ENCODE measurements around the gene DOP1B. TPM values are rescaled to one million over a fixed set of nuclear protein-coding genes. Genes with fewer than 3 reads are reported as not detected.

DOP1B gene
- total RNA-seq, 1 donor from 2014 or later, result 6.8 TPM

DNA sequence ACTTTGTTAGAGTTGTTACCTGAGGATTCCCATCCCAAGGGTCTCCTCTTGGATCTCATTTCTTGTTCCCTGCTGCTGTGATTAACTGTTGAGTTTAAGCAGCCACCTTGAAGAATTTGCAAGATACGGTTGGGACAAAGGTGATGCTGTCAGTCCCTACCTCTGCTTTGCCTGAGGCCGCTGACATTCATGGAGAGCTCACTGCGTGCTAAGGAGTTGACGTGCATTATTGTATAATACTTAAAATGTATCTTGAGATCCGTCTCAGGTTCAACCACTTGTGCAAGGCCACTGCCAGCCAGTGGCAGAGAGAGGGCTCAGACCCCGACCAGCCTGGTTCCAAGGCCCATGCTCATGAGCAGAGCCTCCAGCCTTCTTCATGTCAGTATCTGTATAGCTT is 14.2 kb downstream of the DOP1B start:
- no peak overlapping the region for H3K4me3 ChIP-seq (ENCODE audit: low read length in 3 of 3)
- peaks cover 11 to 19% (median 15%) of the 10 kb centered on the region in 3 donors for H3K36me3 ChIP-seq (ENCODE audit: control insufficient read depth in 3 of 3, insufficient read depth in 3 of 3, low read length in 3 of 3)
- no peak overlapping the region for H3K9ac ChIP-seq (ENCODE audit: low read depth in 1 of 3, low read length in 3 of 3)
- no peaks in the 10 kb centered on the region for H3K27me3 ChIP-seq (ENCODE audit: control insufficient read depth in 3 of 3, insufficient read depth in 3 of 3, low read length in 3 of 3)
- no peaks in the 10 kb centered on the region for H3K9me3 ChIP-seq (ENCODE audit: control insufficient read depth in 3 of 3, low read length in 3 of 3)
- peaks cover 14 to 24% (median 21%) of the 10 kb centered on the region in 3 donors for H3K4me1 ChIP-seq (ENCODE audit: control insufficient read depth in 3 of 3, insufficient read depth in 3 of 3, low read length in 3 of 3)
- H3K27ac ChIP-seq (ENCODE audit: low read depth, low read length), result no peak overlapping the region

DNA sequence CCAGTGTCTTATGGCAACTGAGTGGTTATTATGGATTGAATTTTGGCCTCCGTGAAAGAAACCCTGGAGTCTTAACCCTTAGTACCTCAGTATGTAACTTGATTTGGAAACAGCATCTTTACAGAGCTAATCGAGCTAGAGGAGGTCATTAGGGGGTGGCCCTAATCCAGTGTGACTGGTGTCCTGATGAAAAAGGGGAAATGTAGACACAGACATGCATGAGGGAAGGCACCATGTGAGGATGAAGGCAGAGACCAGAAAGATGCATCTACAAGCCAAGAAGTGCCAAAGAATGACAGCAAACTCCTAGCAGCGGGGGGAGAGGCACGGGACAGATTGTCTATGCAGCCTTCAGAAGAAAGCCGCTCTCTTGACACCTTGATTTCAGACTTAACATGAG is 14.7 kb downstream of the DOP1B start:
- H3K4me1 ChIP-seq (ENCODE audit: control insufficient read depth in 3 of 3, insufficient read depth in 3 of 3, low read length in 3 of 3), result peaks cover 13 to 23% (median 21%) of the 10 kb centered on the region in 3 donors
- no peaks in the 10 kb centered on the region for H3K27me3 ChIP-seq (ENCODE audit: control insufficient read depth in 3 of 3, insufficient read depth in 3 of 3, low read length in 3 of 3)
- no peaks in the 10 kb centered on the region for H3K9me3 ChIP-seq (ENCODE audit: control insufficient read depth in 3 of 3, low read length in 3 of 3)
- no peak overlapping the region for H3K4me3 ChIP-seq (ENCODE audit: low read length in 3 of 3)
- peaks cover 11 to 18% (median 15%) of the 10 kb centered on the region in 3 donors for H3K36me3 ChIP-seq (ENCODE audit: control insufficient read depth in 3 of 3, insufficient read depth in 3 of 3, low read length in 3 of 3)
- peak overlapping the region; percentile 55 for H3K27ac ChIP-seq (ENCODE audit: low read depth, low read length)
- peak overlapping the region in 1 of 3 donors; percentile 1 for H3K9ac ChIP-seq (ENCODE audit: low read depth in 1 of 3, low read length in 3 of 3)

DNA sequence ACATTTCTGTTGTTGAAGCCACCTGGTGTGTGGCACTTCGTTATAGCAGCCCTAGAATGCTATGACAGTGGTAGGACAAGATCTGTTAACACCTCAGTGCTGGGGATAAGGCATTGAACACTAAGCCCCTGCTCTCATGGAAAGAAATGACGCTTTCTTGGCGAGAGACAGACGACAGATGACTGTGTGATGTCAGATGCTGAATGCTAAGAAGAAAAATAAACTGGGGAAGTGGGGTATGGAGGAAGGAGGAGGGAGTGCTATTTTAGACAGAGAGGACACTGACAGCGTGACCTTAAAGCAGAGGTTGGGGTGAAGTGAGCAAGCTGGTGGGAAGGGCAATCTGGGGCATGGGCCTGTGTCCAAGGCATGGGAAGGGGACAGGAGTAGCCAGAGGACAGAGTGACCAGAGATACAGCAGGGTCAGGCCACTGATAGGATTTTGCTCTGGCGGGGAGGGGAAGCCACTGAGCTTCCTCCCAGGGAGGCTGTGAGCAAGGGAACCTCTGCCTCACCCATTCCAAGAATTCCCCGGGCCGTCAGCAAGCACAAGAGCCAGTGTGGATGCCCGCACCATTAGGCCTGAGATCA is 15.2 kb downstream of the DOP1B start:
- Histone ChIP-seq H3K36me3 (ENCODE audit: control insufficient read depth in 3 of 3, insufficient read depth in 3 of 3, low read length in 3 of 3) (peaks cover 11 to 16% (median 15%) of the 10 kb centered on the region in 3 donors), H3K9me3 (ENCODE audit: control insufficient read depth in 3 of 3, low read length in 3 of 3) (no peaks in the 10 kb centered on the region), H3K4me1 (ENCODE audit: control insufficient read depth in 3 of 3, insufficient read depth in 3 of 3, low read length in 3 of 3) (peaks cover 11 to 19% (median 16%) of the 10 kb centered on the region in 3 donors), H3K4me3 (ENCODE audit: low read length in 3 of 3) (peak overlapping the region in 2 of 3 donors; percentile 7 to 29), H3K27ac (ENCODE audit: low read depth, low read length) (peak overlapping the region; percentile 55), H3K9ac (ENCODE audit: low read depth in 1 of 3, low read length in 3 of 3) (peak overlapping the region; percentile 5 to 68 (median 33)), H3K27me3 (ENCODE audit: control insufficient read depth in 3 of 3, insufficient read depth in 3 of 3, low read length in 3 of 3) (no peaks in the 10 kb centered on the region)

DNA sequence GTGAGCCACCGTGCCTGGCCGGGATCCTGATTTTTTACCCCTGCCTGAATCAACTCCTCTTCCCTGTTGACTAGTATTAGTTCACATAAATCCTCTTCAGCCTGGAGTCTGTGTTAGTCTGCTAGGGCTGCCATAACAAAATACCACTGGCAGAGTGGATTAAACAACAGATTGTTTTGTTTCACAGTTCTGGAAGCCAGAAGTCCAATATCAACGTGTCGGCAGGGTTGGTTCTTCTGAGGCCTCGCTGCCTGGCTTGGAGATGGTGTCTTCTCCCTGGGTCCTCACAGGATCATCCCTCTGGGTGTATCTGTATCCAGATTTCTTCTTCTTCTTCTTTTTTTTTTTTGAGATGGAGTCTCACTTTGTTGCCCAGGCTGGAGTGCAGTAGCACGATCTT is 18.2 kb downstream of the DOP1B start:
- Histone ChIP-seq H3K4me3 (ENCODE audit: low read length in 3 of 3) (no peak overlapping the region), H3K27ac (ENCODE audit: low read depth, low read length) (no peak overlapping the region), H3K36me3 (ENCODE audit: control insufficient read depth in 3 of 3, insufficient read depth in 3 of 3, low read length in 3 of 3) (peaks cover under 1 to 7% (median 2%) of the 10 kb centered on the region in 3 donors), H3K4me1 (ENCODE audit: control insufficient read depth in 3 of 3, insufficient read depth in 3 of 3, low read length in 3 of 3) (peaks cover 11 to 19% (median 16%) of the 10 kb centered on the region in 3 donors), H3K27me3 (ENCODE audit: control insufficient read depth in 3 of 3, insufficient read depth in 3 of 3, low read length in 3 of 3) (no peaks in the 10 kb centered on the region), H3K9me3 (ENCODE audit: control insufficient read depth in 3 of 3, low read length in 3 of 3) (no peaks in the 10 kb centered on the region), H3K9ac (ENCODE audit: low read depth in 1 of 3, low read length in 3 of 3) (no peak overlapping the region)

DNA sequence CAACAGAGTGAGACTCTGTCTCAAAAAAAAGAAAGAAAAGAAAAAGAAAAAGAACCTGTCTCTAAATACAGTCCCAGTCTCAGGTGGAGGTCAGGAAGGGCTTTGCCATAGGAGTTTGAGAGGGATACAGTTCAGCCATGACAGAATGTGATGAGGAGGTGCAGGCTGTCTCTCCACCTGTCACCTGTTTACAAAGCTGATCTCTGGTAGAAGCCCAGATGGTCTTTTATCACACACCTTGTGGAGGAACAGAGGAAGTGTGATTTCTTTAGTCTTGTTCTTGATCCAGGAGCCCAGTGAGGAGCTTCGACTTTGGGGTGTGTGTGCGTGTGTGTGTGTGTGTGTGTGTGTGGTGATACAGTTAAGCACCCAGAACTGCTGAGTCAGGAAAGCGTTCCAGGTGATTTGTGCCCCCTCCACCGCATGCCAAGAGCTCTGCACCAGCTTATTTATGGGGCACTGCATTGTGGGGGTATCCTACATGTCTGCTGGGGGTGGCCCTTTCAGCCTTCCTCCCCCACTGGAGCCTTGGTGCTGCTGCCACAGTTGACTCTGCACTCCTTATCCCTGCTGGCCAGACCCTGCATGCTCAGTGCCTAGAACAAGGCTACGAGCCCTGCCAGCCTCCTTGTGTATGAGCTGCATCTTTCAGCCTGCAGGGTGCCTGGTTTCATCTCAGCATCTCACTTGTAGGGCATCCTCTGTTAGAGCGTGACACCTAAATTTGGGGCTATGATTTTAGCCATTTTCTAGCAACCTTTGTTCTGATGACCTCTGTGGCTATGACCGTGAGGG is 19.3 kb downstream of the DOP1B start:
- no peak overlapping the region for H3K27ac ChIP-seq (ENCODE audit: low read depth, low read length)
- peaks cover 11 to 16% (median 15%) of the 10 kb centered on the region in 3 donors for H3K4me1 ChIP-seq (ENCODE audit: control insufficient read depth in 3 of 3, insufficient read depth in 3 of 3, low read length in 3 of 3)
- H3K9ac ChIP-seq (ENCODE audit: low read depth in 1 of 3, low read length in 3 of 3), result no peak overlapping the region
- no peaks in the 10 kb centered on the region for H3K9me3 ChIP-seq (ENCODE audit: control insufficient read depth in 3 of 3, low read length in 3 of 3)
- H3K27me3 ChIP-seq (ENCODE audit: control insufficient read depth in 3 of 3, insufficient read depth in 3 of 3, low read length in 3 of 3), result no peaks in the 10 kb centered on the region
- H3K36me3 ChIP-seq (ENCODE audit: control insufficient read depth in 3 of 3, insufficient read depth in 3 of 3, low read length in 3 of 3), result peaks cover 0 to 2% (median 0%) of the 10 kb centered on the region in 3 donors
- no peak overlapping the region for H3K4me3 ChIP-seq (ENCODE audit: low read length in 3 of 3)

DNA sequence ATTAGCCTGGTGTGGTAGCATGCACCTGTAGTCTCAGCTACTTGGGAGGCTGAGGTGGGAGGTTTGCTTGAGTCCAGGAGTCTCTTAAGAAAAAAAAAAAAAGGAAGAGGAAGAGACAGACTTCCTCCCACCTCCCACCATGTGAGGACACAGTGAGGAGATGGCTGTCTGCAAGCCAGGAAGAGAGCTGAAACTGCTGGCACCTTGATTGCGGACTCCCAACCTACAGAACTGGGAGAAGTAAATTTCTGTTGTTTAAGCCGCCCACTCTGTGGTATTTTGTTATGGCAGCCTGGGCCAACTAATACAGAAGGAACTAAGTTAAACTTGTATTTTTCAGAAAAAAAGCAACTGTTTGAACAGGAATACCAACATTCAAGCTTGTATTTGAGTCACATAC is 21.7 kb downstream of the DOP1B start:
- Histone ChIP-seq H3K9me3 (ENCODE audit: control insufficient read depth in 3 of 3, low read length in 3 of 3) (no peaks in the 10 kb centered on the region), H3K4me3 (ENCODE audit: low read length in 3 of 3) (no peak overlapping the region), H3K27ac (ENCODE audit: low read depth, low read length) (no peak overlapping the region), H3K27me3 (ENCODE audit: control insufficient read depth in 3 of 3, insufficient read depth in 3 of 3, low read length in 3 of 3) (no peaks in the 10 kb centered on the region), H3K36me3 (ENCODE audit: control insufficient read depth in 3 of 3, insufficient read depth in 3 of 3, low read length in 3 of 3) (peaks cover 0 to 1% (median 0%) of the 10 kb centered on the region in 3 donors), H3K9ac (ENCODE audit: low read depth in 1 of 3, low read length in 3 of 3) (no peak overlapping the region), H3K4me1 (ENCODE audit: control insufficient read depth in 3 of 3, insufficient read depth in 3 of 3, low read length in 3 of 3) (no peaks in the 10 kb centered on the region)

DNA sequence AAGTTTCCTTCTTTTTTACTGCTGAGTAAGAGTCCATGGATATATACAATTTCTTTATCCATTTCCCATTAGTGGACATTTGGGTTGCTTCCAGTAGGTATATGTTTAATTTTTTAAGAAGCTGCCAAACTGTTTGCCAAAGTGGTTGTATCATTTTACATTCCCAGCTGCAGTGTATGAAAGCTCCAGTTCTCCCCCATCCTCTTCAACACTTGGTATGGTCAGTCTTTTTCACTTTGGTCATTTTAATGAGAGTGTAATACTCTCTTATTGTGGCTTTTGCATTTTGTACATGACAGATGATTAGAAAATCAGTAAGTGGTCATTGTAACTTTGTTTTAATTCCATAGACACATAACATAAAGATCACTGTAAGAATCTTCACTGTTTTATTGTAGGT is 22.5 kb downstream of the DOP1B start:
- Histone ChIP-seq H3K4me1 (ENCODE audit: control insufficient read depth in 3 of 3, insufficient read depth in 3 of 3, low read length in 3 of 3) (no peaks in the 10 kb centered on the region), H3K27ac (ENCODE audit: low read depth, low read length) (no peak overlapping the region), H3K4me3 (ENCODE audit: low read length in 3 of 3) (no peak overlapping the region), H3K27me3 (ENCODE audit: control insufficient read depth in 3 of 3, insufficient read depth in 3 of 3, low read length in 3 of 3) (no peaks in the 10 kb centered on the region), H3K36me3 (ENCODE audit: control insufficient read depth in 3 of 3, insufficient read depth in 3 of 3, low read length in 3 of 3) (peaks cover 0 to 1% (median 0%) of the 10 kb centered on the region in 3 donors), H3K9me3 (ENCODE audit: control insufficient read depth in 3 of 3, low read length in 3 of 3) (no peaks in the 10 kb centered on the region), H3K9ac (ENCODE audit: low read depth in 1 of 3, low read length in 3 of 3) (no peak overlapping the region)

DNA sequence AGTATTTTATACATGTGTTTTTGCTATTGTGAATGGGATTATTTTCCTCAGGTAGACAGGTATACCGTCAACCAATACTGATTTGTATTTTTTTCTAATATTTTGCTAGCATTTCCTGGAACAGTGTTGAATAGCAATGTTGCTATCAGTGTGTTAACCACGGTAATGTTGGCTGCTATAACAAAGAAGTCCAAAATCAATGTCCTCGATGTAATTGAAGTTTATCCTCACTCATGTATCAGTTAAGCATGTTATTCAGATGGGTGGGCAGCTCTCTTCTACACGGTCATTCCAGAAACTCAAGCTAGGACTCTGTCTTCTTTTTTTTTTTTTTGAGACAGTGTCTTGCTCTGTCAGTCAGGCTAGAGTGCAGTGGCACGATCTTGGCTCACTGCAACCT is 24.3 kb downstream of the DOP1B start:
- no peaks in the 10 kb centered on the region for H3K4me1 ChIP-seq (ENCODE audit: control insufficient read depth in 3 of 3, insufficient read depth in 3 of 3, low read length in 3 of 3)
- no peaks in the 10 kb centered on the region for H3K9me3 ChIP-seq (ENCODE audit: control insufficient read depth in 3 of 3, low read length in 3 of 3)
- no peak overlapping the region for H3K4me3 ChIP-seq (ENCODE audit: low read length in 3 of 3)
- H3K9ac ChIP-seq (ENCODE audit: low read depth in 1 of 3, low read length in 3 of 3), result no peak overlapping the region
- no peaks in the 10 kb centered on the region for H3K36me3 ChIP-seq (ENCODE audit: control insufficient read depth in 3 of 3, insufficient read depth in 3 of 3, low read length in 3 of 3)
- no peak overlapping the region for H3K27ac ChIP-seq (ENCODE audit: low read depth, low read length)
- H3K27me3 ChIP-seq (ENCODE audit: control insufficient read depth in 3 of 3, insufficient read depth in 3 of 3, low read length in 3 of 3), result no peaks in the 10 kb centered on the region

DNA sequence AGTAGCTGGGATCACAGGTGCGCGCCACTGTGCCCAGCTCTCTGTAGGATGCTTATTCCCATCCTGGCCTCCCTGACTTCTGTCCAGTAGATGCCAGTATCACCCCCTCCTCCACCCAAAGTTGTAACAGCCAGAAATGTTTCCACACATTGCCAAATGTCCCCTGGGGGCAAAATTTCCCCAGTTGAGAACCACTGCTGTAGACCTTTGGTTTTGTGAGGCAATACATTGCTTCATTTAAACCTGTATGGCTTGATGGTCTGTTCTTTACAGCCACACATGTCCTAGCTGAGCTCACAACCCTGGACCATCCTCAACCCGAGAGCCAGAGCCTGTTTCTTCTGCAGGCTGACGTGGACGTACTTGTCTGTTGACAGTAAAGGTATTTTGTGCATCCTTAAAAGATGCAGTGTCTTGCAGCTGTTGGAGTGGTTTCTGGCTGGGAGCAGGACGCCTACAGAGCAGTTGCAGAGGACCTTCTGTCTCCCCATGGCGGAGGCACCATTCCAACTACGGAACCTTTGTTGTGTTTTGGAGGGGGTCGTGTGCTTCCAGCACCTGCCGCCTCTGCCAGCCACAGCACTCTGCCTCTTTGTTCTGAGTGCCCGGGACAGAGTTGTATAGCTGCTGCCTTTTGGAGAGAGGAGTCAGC is 26.6 kb downstream of the DOP1B start:
- Histone ChIP-seq H3K4me3 (ENCODE audit: low read length in 3 of 3) (no peak overlapping the region), H3K9me3 (ENCODE audit: control insufficient read depth in 3 of 3, low read length in 3 of 3) (no peaks in the 10 kb centered on the region), H3K27me3 (ENCODE audit: control insufficient read depth in 3 of 3, insufficient read depth in 3 of 3, low read length in 3 of 3) (no peaks in the 10 kb centered on the region), H3K36me3 (ENCODE audit: control insufficient read depth in 3 of 3, insufficient read depth in 3 of 3, low read length in 3 of 3) (no peaks in the 10 kb centered on the region), H3K27ac (ENCODE audit: low read depth, low read length) (no peak overlapping the region), H3K9ac (ENCODE audit: low read depth in 1 of 3, low read length in 3 of 3) (no peak overlapping the region), H3K4me1 (ENCODE audit: control insufficient read depth in 3 of 3, insufficient read depth in 3 of 3, low read length in 3 of 3) (peaks cover 2 to 16% (median 14%) of the 10 kb centered on the region in 3 donors)

DNA sequence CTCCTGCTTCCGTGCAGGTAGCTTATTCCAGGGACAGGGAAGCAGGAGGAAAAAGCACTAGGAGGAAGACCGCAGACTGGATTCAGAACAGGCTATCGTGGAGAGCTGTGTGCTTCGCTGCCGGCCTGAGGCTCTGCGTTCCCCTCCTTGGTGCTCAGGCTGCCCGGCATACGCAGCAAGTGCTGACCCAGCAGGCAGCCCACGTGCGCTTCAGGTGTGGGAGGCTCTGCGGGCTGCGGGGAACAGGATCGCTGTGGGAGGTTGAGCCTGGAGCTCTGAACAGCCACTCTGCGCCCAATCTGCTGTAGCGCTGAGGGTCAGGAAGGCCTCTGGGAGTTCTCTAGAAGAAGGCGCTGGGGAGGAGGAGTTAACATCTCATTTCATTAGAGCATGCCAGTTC is 27.9 kb downstream of the DOP1B start:
- Histone ChIP-seq H3K4me3 (ENCODE audit: low read length in 3 of 3) (no peak overlapping the region), H3K27me3 (ENCODE audit: control insufficient read depth in 3 of 3, insufficient read depth in 3 of 3, low read length in 3 of 3) (no peaks in the 10 kb centered on the region), H3K27ac (ENCODE audit: low read depth, low read length) (no peak overlapping the region), H3K9me3 (ENCODE audit: control insufficient read depth in 3 of 3, low read length in 3 of 3) (no peaks in the 10 kb centered on the region), H3K9ac (ENCODE audit: low read depth in 1 of 3, low read length in 3 of 3) (no peak overlapping the region), H3K4me1 (ENCODE audit: control insufficient read depth in 3 of 3, insufficient read depth in 3 of 3, low read length in 3 of 3) (peaks cover 10 to 24% (median 23%) of the 10 kb centered on the region in 3 donors), H3K36me3 (ENCODE audit: control insufficient read depth in 3 of 3, insufficient read depth in 3 of 3, low read length in 3 of 3) (no peaks in the 10 kb centered on the region)
